Natural killer cell (primary cell): ENCODE data around the gene STX7. TPM values are rescaled to one million over a fixed set of nuclear protein-coding genes. Genes with fewer than 3 reads are reported as not detected.
A peak's percentile ranks its signal among the peaks of the same experiment; 100 is the strongest.

Source experiments
- ATAC-seq, 3 donors: fragments of 150-1000 bp in 2 of 3; fragments of 200-7000 bp in 1 of 3; cut with Tn5 transposase; 1 replicate in 1 of 3; 2 replicates in 2 of 3; pipeline ENCODE4 v1.10.0; 2021; ENCODE audit warnings: mild to moderate bottlenecking in 2 of 3, moderate library complexity in 2 of 3
- DNase-seq, 2 donors: peaks; one replicate each; pipeline versions ENCODE4 v3.0.0 to v3.0.0-alpha.2; 2013 to 2021; ENCODE audit warnings: mixed read lengths in 1 of 2
- H3K27ac ChIP-seq: one replicate; pipeline ENCODE4 v1.5.1; 2013; ENCODE audit warnings: mild to moderate bottlenecking, low read length
- H3K27me3 ChIP-seq: one replicate; pipeline ENCODE4 v1.6.1; 2013; ENCODE audit warnings: low read length; ENCODE audit not compliant: control insufficient read depth, insufficient read depth
- H3K36me3 ChIP-seq: one replicate; pipeline ENCODE4 v1.6.1; 2013; ENCODE audit warnings: low read length; ENCODE audit not compliant: control insufficient read depth, insufficient read depth
- H3K4me1 ChIP-seq: one replicate; pipeline ENCODE4 v1.6.1; 2013; ENCODE audit warnings: low read length; ENCODE audit not compliant: control insufficient read depth, insufficient read depth
- H3K4me3 ChIP-seq: one replicate; pipeline ENCODE4 v1.5.1; 2013; ENCODE audit warnings: low read length
- H3K9me3 ChIP-seq: one replicate; pipeline ENCODE4 v1.6.1; 2013; ENCODE audit warnings: low read length; ENCODE audit not compliant: control insufficient read depth, insufficient read depth
- H3K27ac Mint-ChIP-seq, 2 donors: one replicate each; pipeline ENCODE4 v1.8.0; 2022; ENCODE audit warnings: mild to moderate bottlenecking in 2 of 2, mixed read lengths in 2 of 2, moderate library complexity in 1 of 2
- H3K27me3 Mint-ChIP-seq, 2 donors: one replicate each; pipeline ENCODE4 v1.8.0; 2022; ENCODE audit warnings: low read depth in 2 of 2, mixed read lengths in 2 of 2
- H3K36me3 Mint-ChIP-seq: one replicate; pipeline ENCODE4 v1.8.0; 2022; ENCODE audit warnings: mixed read lengths
- H3K4me1 Mint-ChIP-seq, 2 donors: one replicate each; pipeline ENCODE4 v1.8.0; 2022; ENCODE audit warnings: mixed read lengths in 2 of 2
- H3K4me3 Mint-ChIP-seq: one replicate; pipeline ENCODE4 v1.8.0; 2022; ENCODE audit warnings: mild to moderate bottlenecking, moderate library complexity, mixed read lengths
- H3K9me3 Mint-ChIP-seq, 2 donors: one replicate each; pipeline ENCODE4 v1.8.0; 2022; ENCODE audit warnings: mixed read lengths in 2 of 2
- CTCF ChIP-seq: fragments of 200-600 bp; IDR thresholded peaks from one replicate; pipeline ENCODE4 v1.8.0; 2022; ENCODE audit warnings: antibody characterized with exemption
- WGBS: methylation state at CpG from one replicate; pipeline ENCODE4 v1.1.7; 2013; ENCODE audit warnings: missing lambda C conversion rate; ENCODE audit not compliant: insufficient coverage; 5-methylcytosine and 5-hydroxymethylcytosine counted together
- intact Hi-C: fragments of 100-400 bp; cut with micrococcal nuclease; formaldehyde crosslinking; loops from one replicate; pipeline ENCODE4 v1.14.2; 2022
- total RNA-seq, 4 donors: library from RNA; stranded (reverse); fragments of 120-200 nt in 1 of 4; gene quantifications; one replicate each; pipeline versions ENCODE4 v1.2.3 to v1.2.4, GENCODE V29; 2013 to 2022

Gene STX7
- total RNA-seq, 3 donors from 2014 or later (not counting 1 experiment from before 2014, with no cell fraction given) = 37.3 to 49.9 (median 39.5) TPM

GRCh38 chr6:132505158-132505557 is 7.8 kb downstream of the STX7 start:
- H3K27me3 ChIP-seq = no peaks in the 10 kb centered on the region
- peaks cover 4% of the 10 kb centered on the region for H3K36me3 Mint-ChIP-seq
- H3K36me3 ChIP-seq = peaks cover 37% of the 10 kb centered on the region
- H3K4me1 ChIP-seq = peaks cover 5% of the 10 kb centered on the region
- intact Hi-C loops = no loop called here
- H3K4me1 Mint-ChIP-seq = peaks cover 46% of the 10 kb centered on the region in 2 donors
- H3K9me3 Mint-ChIP-seq = no peaks in the 10 kb centered on the region
- no peak overlapping the region for H3K4me3 ChIP-seq
- ATAC-seq = no peak
- no peaks in the 10 kb centered on the region for H3K9me3 ChIP-seq
- 70% methylated on average over 1 of the region's 1 CpG for WGBS
- no peak for TF ChIP-seq CTCF
- DNase-seq = no peak
- no peaks in the 10 kb centered on the region for H3K27me3 Mint-ChIP-seq
- no peak overlapping the region for H3K27ac ChIP-seq
- no peak overlapping the region for H3K4me3 Mint-ChIP-seq
- H3K27ac Mint-ChIP-seq = peak overlapping the region in 1 of 2 donors; percentile 37

DNA sequence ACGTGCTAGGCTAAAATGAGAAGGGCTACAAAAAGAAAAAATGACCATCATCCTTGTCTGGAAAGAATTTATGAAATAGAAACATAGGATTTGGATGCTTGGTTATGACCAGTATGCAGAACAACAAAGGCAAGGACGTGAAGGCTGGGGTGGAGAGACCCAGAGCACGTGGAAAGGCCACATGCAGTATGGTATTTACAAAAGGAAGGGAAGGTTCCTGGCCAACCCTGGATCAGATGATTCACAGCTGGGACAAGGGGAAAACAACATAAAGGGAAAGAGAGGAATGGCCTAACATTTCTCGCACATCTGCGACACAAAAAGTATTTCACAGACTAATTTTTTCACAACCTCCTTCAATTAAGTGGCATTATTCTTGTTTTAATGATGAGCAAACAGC is 8.2 kb downstream of the STX7 start:
- WGBS = 78% methylated on average over 2 of the region's 5 CpGs
- no peak for TF ChIP-seq CTCF
- Histone ChIP-seq H3K36me3 (peaks cover 39% of the 10 kb centered on the region), H3K9me3 (no peaks in the 10 kb centered on the region), H3K27ac (no peak overlapping the region), H3K27me3 (no peaks in the 10 kb centered on the region), H3K4me3 (no peak overlapping the region), H3K4me1 (peaks cover 9% of the 10 kb centered on the region)
- DNase-seq (no peak), ATAC-seq (no peak)
- no peak overlapping the region for H3K4me3 Mint-ChIP-seq
- H3K4me1 Mint-ChIP-seq = peaks cover 47 to 50% of the 10 kb centered on the region in 2 donors
- no peaks in the 10 kb centered on the region for H3K9me3 Mint-ChIP-seq
- peak overlapping the region in 1 of 2 donors; percentile 37 for H3K27ac Mint-ChIP-seq
- peaks cover 4% of the 10 kb centered on the region for H3K36me3 Mint-ChIP-seq
- intact Hi-C loops = no loop called here
- H3K27me3 Mint-ChIP-seq = no peaks in the 10 kb centered on the region

- DNase-seq (no peak), ATAC-seq (peak in 1 of 3 donors; percentile 24)
- Mint-ChIP-seq H3K4me3 (no peak overlapping the region), H3K27ac (peak overlapping the region; percentile 22 to 36), H3K27me3 (no peaks in the 10 kb centered on the region), H3K4me1 (peaks cover 51 to 58% of the 10 kb centered on the region in 2 donors), H3K9me3 (no peaks in the 10 kb centered on the region), H3K36me3 (peaks cover 4% of the 10 kb centered on the region)
- H3K4me1 ChIP-seq = peaks cover 6% of the 10 kb centered on the region
- intact Hi-C loops = no loop called here
- peaks cover 44% of the 10 kb centered on the region for H3K36me3 ChIP-seq
- no peak for TF ChIP-seq CTCF
- H3K27me3 ChIP-seq = no peaks in the 10 kb centered on the region
- H3K9me3 ChIP-seq = no peaks in the 10 kb centered on the region
- WGBS = 63% methylated on average over 4 of the region's 4 CpGs
- peak overlapping the region; percentile 56 for H3K27ac ChIP-seq
- no peak overlapping the region for H3K4me3 ChIP-seq
Measured at GRCh38 chr6:132499757-132500156, 13.2 kb downstream of the STX7 start.

GRCh38 chr6:132498638-132499037 is 14.3 kb downstream of the STX7 start:
- intact Hi-C loops = no loop called here
- H3K4me3 ChIP-seq = no peak overlapping the region
- no peaks in the 10 kb centered on the region for H3K27me3 Mint-ChIP-seq
- no peak for DNase-seq
- H3K36me3 ChIP-seq = peaks cover 44% of the 10 kb centered on the region
- H3K9me3 ChIP-seq = no peaks in the 10 kb centered on the region
- H3K9me3 Mint-ChIP-seq = no peaks in the 10 kb centered on the region
- no peak for TF ChIP-seq CTCF
- no peaks in the 10 kb centered on the region for H3K27me3 ChIP-seq
- peak overlapping the region; percentile 56 for H3K27ac ChIP-seq
- 57% methylated on average over 2 of the region's 3 CpGs for whole genome bisulfite sequencing
- peak overlapping the region; percentile 22 to 36 for H3K27ac Mint-ChIP-seq
- H3K36me3 Mint-ChIP-seq = peaks cover 4% of the 10 kb centered on the region
- ATAC-seq = peak in 2 of 3 donors; percentile 30 to 37
- H3K4me1 ChIP-seq = peaks cover 11% of the 10 kb centered on the region
- H3K4me1 Mint-ChIP-seq = peaks cover 59 to 60% of the 10 kb centered on the region in 2 donors
- no peak overlapping the region for H3K4me3 Mint-ChIP-seq
